ENCODE measurements around the gene RHPN2.
A peak's percentile ranks its signal among the peaks of the same experiment; 100 is the strongest.
"Not testable (repeated sequence)": the region's sequence is repeated elsewhere in the genome, so short reads cannot be mapped to it uniquely, and the experiment has no call there.

The RHPN2 gene

DNA sequence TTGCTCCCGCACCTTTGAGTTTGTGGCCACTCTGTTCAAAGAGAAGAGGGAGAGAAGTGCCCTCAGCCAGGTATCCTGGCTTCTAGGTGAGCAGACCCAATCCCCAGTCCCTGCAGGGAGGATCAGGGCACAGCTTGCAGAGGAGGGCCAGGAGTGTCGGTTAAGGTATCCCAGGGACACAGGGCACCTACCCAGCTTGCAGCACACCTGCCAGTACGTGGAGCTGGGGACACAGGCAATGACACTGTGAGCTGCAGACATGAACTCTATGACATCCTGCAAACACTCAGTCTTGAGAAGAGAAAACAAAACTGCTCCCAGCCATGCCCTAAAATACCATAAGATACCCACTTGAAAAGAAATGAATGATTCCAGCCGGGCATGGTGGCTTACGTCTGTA, 38.1 kb downstream of the RHPN2 start:
- DNase-seq (ENCODE audit: low spot score), result not testable (repeated sequence)

DNA sequence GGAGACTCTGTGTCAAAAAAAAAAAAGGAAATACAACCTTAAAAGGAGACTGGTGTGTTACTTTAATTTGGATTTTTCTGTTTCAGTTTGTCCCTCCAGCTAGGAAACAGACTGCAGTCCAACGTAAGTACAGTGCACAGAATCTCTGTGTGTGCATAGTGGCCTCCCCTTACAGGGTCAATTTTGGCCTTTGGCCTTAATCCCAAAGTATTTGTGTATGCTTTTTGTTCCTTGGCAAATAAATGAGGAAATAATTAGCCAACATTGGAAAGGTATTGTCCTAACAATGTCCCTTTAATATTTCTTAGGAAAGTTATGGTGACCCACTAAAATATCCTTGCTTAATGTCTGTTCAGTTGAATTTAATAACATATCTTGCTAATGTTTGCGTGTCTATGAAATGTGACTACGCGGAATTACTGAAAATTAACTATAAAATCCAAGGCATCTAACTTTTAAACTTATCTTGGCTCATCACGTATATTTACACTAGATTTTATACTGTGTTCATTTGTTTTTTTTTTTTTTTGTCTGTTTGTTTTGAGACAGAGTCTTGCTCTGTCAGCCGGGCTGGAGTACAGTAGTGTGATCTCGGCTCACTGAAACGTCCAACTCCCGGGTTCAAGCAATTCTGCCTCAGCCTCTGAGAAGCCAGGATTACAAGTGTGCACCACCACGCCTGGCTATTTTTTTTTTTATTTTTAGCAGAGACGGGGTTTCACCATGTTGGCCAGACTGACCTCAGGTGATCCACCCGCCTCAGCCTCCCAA, 39.0 kb downstream of the RHPN2 start:
- DNase-seq (ENCODE audit: low spot score), result not testable (repeated sequence)

DNA sequence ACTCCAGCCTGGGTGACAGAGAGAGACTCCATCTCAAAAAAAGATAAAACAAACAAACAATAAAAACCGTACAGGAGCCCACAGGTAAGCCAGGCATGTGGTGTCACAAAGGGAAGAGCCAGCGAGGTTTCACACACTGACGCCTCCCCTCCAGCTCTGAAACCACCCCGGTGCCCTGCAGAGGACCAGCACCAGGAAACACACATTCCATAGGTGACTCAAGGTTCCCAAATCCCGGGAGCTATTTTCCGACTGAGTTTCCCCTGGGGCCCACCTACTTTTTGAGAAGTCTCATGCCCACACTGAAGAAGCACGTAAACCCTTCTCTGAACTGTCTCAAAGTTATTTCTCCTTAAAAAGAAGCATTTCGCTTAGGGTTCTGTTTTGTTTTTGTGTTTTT, 40.3 kb downstream of the RHPN2 start:
- no peak for DNase-seq (ENCODE audit: low spot score)

DNA sequence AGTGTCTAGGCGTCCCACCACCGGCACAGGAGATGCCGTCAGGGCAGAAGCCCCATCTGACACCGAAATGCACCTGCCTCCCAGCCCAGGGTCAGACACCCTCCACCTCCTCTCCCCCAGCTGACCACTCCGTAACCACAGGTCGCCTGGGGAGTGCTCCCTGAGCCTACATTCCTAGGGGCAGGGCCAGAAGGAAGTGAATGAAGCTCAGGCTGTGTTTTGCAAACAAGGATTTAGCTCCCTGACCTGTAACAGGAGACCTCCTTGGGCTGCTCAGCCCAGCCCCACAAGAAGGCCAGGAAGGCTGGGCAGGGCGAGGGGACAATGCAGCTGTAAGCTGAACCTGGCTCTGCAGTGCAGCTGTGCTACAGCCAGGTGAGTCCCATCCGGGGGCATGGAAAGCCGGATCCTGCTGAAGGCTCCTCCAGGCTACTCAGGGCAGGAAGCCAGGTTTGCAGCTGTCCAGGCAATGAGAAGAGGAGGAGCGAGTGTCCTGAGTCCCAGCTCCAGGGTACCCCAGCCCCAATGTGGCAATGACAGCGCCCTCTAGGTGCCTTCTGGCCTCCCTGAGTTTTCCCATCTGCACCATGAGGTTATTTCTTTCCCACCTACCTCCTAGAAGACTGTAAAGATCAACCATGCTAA, 42.1 kb downstream of the RHPN2 start:
- no peak for DNase-seq (ENCODE audit: low spot score)

DNA sequence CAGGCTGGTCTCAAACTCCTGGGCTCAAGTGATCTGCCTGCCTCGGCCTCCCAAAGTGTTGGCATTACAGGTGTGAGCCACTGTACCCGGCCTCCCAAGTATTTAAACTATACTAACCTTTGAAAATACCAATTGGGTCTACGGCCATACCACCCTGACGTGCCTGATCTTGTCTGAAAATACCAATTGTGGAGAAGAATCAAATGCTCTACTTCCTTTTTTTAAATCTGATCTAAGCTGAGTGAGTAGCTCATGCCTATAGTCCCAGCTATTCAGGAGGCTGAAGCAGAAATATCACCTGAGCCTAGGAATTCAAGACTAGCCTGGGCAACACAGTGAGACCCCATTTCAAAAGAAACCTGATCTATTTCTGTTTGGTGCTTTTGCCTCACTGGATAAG, 53.8 kb downstream of the RHPN2 start:
- DNase-seq (ENCODE audit: low spot score), result not testable (repeated sequence)

DNA sequence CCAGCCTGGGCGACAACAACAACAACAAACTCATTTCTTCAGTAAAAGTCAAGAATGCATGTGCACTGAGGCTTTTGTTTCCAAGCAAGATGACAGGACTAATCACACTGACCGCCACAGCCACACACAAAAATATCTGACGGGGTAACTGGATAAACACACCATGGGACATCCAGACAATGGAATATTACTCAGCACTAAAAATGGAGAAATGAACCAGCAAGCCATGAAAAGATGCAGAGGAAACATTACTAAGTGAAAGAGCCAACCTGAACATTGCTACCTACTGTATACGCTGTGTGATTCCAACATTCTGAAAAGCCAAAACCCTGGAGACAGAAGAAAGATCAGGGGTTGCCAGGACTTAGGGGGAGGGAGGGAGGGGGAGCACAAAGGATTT, 56.0 kb downstream of the RHPN2 start:
- DNase-seq (ENCODE audit: low spot score), result no peak

DNA sequence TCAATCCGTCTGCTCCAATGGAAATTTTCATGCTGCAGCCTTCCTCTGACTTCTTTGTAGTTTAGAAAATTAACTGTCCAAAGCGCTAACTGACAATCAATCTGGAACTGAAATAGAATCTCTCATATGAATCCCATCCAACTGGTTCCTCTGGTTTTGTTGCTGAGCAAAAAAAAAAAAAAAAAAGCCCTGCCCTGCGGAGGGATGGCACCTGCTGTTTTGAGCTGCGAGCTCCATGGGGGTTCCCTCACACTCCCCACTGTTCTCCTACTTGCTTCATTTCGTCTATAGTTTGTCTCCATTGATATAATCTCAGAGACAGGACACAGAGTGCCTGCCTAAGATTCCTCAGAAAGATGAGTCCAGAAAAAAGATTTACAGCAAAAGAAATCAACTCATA, 59.2 kb downstream of the RHPN2 start:
- DNase-seq (ENCODE audit: low spot score), result no peak

DNA sequence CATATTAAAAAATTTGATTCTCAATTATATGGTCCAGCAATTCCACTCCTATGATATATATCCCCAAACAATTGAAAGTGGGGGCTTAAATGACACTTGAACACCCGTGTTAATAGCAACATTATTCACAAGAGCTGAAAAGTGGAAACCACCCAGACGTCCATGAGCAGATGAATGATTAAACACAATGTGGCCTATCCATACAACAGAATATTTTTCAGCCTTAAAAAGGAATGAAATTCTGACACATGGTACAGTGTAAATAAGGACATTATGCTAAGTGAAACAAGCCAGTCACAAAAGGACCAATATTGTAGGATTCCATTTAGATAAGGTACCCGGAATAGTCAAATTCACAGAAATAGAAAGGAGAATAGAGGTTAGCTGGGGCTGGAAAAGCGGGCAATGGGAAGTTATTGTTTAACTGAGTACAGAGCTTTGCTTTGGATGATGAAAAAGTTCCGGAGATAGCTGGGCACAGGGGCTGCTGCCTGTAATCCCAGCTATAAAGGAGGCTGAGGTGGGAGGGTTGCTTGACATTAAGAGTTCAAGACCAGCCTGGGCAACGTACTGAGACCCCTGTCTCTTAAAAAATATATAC, 61.2 kb downstream of the RHPN2 start:
- not testable (repeated sequence) for DNase-seq (ENCODE audit: low spot score)

DNA sequence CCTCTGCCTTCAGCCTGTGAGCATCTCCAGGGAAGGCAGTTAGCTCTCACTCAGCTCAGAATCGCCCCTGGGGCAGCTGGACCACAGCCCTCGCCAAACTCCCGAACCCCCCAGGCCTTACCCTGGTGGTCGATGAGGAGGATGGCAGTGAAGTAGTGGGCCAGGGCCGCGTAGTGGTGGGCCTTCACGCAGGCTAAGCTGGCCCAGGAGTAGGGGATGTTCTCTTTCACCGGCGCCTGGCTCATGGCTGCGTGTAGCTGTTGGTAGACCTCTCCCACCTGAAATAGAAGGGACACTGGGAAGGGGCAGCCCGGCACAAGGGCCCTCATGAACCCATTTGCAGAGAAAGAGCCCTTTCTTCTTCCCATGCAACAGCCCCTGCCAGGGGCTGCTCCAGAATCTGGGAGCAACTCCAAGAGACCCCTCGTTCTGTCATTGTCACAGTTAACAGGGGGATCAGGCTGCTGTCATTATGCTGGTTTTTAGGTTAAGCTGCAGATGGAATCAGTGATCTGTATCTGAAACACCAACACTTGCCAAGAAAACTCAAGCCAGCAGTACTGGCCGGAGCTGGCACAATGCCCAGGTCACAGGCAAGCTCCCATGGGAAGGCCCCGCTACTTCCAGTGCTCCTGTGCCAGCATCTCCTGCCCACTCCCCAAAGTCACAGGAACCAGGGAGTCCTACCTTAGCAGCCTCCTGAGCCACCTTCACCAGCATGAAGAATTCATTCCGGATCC, 62.4 kb downstream of the RHPN2 start:
- DNase-seq (ENCODE audit: low spot score), result peak; percentile 25

DNA sequence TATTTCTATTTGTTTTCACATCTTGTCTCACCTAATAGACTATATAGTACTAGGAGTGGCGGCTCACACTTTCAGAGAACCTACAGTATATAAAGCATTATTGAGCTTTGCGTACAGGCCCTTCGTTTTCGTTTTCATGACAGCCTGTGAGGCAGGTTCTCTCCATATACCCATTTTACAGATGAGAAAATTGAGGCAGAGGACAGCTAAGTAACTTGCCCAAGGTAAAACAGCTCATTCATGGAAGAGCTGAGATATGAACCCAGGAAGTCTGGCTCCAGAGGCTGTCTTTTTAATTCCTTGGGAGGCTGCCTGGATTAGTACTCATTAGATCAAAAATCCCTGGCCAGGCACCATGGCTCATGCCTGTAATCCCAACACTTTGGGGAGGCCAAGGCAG, 63.8 kb downstream of the RHPN2 start:
- DNase-seq (ENCODE audit: low spot score), result no peak

DNA sequence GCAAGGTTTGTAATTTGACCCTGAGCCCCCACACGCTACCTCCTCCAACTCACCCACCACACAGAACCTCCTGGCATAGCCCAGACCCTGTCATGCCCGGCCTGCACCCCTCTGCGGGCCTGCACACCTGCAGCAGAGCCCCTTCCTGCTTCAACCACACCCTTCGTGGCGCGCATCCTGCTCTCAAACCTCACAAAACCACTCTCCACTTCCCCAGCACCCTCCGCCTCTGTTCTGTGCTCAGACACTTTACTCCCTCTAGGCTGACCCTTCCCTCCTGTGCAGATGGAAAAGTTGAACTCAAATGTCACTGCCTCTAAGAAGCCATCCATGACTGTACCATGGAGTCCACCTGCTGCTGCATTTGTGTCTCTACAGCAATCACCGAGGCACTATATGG, 64.2 kb downstream of the RHPN2 start:
- no peak for DNase-seq (ENCODE audit: low spot score)

DNA sequence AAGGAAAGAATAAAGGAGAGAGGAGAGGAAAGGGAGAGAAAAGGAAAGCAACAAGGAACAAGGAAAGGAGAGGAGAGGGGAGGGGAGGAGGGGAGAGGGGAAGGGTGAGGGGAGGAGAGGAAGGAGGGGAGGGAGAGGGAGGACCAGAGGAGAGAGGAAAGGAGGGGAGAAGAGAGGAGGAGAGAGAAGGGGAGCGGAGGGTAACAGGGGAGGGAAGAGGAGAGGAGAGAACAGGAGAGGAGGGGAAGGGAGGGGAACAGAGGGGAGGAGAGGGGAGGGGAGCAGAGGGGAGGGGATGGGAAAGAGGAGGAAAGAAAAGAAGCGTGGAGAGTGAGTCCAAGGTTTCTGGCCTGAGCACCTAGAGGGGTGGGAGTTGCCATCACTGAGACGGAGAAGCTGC, 66.0 kb downstream of the RHPN2 start:
- no peak for DNase-seq (ENCODE audit: low spot score)

DNA sequence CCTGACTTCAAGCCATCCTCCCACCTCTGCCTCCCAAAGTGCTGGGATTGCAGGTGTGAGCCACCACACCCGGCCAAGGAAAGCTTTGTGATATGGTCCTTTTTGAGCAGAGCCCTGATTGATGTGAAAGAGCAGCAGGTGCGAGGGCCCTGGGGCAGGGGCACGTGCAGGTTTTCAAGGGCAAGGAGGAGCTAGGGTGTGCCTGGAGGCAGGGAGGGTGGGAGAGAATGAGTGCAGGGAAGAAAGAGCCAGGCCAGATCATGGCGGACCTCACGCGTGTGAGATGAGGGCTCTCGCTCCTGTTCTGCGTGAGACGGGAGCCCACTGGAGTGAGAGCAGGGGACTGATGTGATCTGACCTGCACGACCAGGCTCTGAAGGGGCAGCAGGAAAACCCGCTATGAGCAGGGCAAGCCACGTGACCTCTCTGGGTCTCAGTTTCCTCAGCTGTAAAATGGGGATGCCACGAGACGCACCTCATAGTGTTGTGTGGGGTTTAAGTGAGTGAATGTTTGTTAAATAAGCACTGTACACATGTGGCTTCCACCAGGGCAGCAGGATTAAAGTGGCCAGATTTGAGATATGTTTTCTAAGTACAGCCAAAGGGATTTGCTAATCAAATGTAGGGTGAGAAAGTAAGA, 66.9 kb downstream of the RHPN2 start:
- no peak for DNase-seq (ENCODE audit: low spot score)

DNA sequence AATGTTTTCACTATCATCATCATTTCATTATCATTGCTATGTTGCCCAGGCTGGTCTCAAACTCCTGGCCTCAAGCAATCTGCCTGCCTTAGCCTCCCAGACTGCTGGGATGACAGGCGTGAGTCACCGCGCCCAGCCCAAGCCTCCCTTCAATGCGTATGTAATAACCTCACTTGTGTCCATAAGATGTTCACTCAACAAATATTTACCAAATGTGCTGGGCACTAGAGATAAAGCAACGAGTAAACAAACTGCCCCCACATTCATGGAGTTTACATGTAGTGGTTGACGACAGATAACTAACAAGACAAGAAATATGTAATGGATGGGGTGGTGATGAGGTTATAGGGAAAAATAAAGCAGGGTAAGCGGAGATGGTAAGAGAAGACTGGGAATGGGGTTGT, 67.6 kb downstream of the RHPN2 start:
- not testable (repeated sequence) for DNase-seq (ENCODE audit: low spot score)

DNA sequence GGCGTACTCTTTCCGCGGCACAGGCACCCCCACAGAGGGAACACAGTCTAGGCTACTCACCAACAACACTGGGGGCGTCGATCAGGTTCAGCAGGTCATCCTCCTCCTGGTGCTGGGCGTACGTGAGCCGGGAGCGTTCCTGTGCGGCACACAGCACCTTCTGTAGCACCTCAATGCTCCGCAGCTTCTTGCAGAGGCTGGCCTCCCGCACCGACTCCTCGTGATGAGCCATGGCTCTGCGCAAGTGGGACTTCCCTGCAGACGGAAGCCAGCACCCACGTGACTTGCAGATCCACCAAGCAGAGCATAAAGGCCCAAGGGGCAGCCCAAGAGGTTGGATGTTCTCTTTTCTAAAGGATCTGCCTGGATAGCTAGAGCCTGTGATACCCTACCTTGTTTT, 68.7 kb downstream of the RHPN2 start:
- DNase-seq (ENCODE audit: low spot score), result not testable (repeated sequence)

DNA sequence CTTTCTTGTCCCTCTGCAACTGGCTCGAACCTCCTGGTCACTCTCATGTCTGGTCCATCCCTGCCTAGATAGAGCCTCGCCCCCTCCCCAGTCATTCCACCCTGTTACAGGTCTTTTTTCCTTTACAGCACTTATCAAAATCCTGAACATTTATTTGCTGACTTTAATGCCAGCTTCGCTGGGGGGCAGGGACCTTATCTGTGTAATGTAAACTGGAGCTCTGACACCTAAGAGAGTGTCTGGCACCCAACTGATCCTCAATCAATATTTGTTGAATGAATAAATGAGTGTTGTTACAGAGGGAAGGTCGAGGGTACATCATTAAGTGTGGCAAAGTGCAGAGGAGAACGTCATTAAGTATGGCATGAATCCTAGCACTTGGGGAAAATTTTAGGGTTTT, 76.0 kb downstream of the RHPN2 start:
- no peak for DNase-seq (ENCODE audit: low spot score)

DNA sequence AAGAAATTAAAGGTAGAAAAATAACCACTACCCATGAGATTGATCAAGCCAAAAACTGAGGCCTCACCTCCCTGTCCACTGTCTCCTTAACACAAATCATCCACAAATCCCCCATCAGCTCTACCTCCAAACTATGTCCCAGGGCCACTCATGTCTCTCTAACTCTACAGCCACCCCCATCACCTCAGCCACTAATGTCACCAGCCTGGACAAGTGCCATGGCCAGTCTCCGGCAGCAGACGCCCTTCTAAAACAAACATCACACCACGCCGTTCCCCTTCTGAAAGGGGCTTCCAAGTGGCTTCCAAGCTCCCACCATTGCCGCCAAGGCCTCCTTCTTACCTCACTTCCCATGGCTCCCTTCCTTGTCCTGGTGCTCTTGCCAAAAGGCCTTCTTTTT, 76.4 kb downstream of the RHPN2 start:
- DNase-seq (ENCODE audit: low spot score), result not testable (repeated sequence)

DNA sequence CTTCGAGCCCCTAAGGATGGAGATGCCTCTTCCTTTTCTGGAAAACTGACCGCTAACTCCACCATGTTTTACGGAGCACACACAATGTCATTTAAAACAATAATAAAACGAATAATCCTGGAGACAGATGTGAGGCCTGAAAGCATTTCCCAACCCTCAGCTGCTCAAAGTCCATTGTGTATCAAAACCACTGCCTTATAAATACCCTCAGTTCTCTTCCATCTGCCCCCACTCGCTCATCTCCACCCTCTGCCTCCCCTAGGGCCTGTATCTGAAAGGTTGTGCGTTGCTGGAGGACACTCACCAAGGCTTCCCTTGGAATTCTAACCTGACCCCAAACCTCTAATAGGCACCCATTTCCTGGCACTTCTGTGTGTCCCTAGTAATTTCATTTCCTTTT, 82.2 kb downstream of the RHPN2 start:
- not testable (repeated sequence) for DNase-seq (ENCODE audit: low spot score)

DNA sequence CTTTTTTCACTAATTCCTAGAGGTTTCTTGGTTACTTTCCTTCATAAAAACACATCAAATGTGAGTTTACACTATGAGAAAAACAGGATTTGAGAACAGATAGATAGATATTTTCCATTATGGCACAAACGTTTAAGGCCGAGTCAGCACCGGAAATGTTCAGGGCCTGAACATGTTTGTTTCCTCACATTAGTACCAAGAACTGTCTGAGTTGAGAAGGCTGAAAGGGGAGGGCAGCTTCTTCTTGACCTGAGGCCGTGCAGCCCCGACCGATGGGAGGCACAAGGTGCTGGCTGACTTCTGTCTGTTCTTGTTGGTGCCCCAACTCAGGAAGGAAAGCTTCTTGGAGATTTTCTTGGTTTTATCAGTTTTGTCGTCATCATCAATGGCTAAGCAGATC, 84.9 kb downstream of the RHPN2 start:
- DNase-seq (ENCODE audit: low spot score), result not testable (repeated sequence)

DNA sequence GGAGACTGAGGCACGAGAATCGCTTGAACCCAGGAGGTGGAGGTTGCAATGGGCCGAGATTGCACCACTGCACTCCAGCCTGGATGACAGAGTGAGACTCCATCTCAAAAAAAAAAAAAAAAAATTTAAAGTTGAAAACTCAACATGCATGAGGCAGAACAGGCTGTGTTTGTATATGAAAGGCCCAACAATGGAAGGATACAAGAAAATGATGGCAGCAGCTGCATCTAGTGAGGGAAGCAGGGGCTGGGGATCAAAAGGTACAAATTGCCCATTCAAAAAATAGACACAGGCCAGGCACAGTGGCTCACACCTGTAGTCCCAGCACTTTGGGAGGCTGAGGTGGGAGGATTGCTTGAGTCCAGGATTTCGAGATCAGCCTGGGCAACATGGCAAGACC, 86.9 kb downstream of the RHPN2 start:
- not testable (repeated sequence) for DNase-seq (ENCODE audit: low spot score)

DNA sequence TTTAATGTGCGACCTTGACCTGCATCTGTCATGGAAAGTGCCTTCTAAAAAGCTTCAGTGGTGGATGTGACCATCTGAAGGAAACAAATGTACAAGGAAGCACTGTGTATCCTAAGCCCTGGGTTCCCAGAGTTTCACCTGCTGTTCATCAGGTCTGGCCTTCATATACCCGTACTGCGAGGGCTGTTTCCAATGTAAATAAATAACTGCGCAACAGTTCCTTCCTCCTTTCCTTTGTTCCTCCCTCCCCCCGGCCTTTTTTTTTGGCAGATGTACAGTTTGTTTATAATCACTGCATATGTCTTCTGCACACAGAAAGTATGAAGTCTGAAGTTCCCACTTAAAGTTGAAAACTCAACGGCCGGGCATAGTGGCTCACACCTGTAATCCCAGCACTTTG, 87.4 kb downstream of the RHPN2 start:
- DNase-seq (ENCODE audit: low spot score), result no peak

DNA sequence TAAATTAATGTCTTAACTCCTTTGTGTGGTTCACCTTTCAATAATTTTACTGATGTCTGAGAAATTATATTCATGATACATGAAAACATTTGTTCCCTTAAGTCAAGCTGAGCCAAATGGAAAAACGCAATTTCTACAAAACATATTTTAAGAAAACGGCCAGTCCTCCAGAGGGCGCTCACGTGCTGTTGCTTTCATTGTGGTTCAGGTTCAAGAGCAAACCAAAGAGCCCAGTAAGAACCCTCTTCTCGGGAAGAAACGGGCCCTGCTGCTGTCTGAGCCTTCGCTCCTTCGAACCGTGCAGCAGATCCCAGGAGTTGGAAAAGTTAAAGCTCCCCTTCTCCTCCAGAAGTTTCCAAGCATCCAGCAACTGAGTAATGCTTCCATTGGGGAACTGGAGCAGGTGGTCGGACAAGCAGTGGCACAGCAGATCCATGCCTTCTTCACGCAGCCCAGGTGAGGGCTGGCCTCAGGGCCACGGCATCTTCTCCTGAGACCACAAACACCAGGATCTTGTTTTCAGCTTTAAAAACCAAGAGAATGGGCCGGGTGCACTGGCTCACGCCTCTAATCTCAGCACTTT, 88.4 kb downstream of the RHPN2 start:
- peak; percentile 68 for DNase-seq (ENCODE audit: low spot score)

Measured in Ammon's horn (tissue), 1 donor.